Measurements from ENCODE around the gene CNKSR3.

The CNKSR3 gene

DNA sequence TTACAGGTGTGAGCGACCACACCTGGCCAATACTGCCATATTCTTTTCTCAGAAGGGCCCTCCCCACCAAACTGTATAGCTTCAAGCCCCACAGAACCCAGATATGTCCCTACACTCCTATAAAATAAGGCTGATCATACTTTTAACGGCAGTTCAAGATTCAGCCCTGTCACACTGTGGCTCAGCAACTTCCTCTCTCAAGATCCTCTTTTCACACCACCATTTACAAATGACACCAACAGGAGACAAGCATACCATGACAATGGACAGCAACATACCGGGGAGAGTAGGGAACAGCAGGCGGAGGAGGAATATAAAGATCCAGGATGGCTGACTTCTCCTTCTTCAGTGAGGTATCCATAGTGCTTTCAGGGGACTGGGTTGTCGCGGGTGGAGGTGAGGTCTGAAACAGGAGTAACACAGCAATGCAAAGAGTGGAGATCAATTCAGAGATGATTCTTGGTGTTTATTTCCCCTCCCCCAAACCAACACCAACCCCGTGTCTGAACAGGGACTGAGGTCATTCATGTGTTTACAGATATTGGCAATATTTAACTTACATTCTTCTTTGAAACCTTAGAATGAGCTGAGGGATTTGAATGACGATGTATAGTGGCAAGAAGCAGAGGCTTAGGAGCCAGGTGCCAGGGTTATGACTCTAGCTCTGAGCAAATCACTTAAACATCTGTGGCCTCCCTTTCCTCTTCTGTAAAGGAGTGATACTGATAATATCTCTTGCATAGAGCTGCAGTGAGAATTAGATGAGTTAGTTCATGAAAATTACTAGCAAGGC is 96.3 kb downstream of the CNKSR3 start:
- no peak for DNase-seq (ENCODE audit: low read depth)

DNA sequence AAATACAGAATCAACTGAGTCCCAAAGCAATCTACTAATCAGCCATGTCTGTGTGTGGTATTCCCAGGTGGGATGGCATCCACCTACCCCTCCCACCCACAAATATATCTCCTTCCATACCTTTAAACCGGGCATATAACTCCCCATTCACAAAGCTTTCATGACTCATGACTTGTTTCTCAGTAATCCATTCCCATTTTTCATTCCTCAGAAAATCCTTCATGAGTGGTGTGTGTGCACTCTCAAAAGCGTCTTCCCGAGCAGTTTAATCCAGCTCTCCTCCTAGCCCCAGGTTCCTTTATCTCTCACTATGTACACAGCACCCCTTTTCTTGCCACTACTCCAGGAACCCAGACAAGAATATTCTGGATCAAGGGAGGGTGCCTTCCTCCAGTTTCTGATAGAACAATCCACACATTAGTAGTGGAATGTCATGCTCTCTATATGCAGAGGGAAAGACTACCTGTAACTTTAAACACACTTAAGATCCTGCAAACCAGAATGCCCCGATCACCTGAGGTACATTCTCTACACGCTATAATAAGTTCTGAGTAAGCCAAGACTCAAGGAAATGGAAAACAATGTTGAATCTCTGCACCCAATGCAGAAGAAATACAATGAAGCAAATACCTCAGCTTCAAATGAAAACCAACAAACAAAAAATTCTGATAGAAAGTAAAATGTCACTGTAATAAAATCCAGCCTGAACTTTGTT is 98.2 kb downstream of the CNKSR3 start:
- no peak for DNase-seq (ENCODE audit: low read depth)

DNA sequence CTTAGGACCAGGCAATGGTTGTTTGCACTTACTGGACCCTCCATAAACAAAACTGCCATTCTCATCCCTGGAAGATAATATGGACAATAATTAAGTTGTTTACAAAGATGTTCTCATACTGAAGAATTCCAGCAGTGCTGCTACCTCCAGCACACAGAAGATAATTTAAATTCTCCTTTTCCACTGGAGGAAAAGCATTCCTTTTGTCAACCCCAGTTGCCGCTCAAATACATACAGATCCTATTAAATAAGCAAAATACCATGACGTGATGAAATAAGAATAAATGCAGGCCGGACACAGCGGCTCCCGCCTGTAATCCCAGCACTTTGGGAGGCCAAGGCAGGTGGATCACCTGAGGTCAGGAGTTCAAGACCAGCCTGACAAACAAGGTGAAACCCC is 99.4 kb downstream of the CNKSR3 start:
- no peak for DNase-seq (ENCODE audit: low read depth)

GRCh38 chr6:154410619-154411072 is 99.8 kb downstream of the CNKSR3 start:
- peak; percentile 43 for DNase-seq (ENCODE audit: low read depth)

- no peak for DNase-seq (ENCODE audit: low read depth)
These were observed 101.5 kb downstream of the CNKSR3 start for GRCh38 chr6:154408891-154409500.

- DNase-seq (ENCODE audit: low read depth), result no peak
These were observed 103.0 kb downstream of the CNKSR3 start for GRCh38 chr6:154407440-154407839.

GRCh38 chr6:154406869-154407268 is 103.6 kb downstream of the CNKSR3 start:
- no peak for DNase-seq (ENCODE audit: low read depth)

DNA sequence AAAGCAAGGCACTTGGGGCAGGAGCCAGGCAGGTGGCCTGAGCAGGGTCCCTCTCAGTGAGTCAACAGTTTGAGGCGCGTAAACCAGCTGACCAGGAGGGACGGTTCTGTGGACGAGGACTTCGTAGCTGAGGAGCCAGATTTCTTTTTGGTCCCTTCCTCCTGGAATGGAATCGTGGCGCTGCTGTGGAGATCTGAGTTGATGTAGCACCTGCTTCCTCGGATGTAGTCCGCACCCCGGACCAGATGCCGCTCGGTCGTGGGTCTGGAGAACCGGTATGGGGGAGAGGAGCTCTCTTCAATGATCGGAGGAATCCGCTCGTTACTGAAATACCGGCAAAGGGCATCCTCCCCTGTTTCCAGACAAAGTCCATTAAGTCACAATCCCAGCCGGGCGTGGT is 104.2 kb downstream of the CNKSR3 start:
- DNase-seq (ENCODE audit: low read depth), result no peak

GRCh38 chr6:154404791-154405400 is 105.6 kb downstream of the CNKSR3 start:
- DNase-seq (ENCODE audit: low read depth), result no peak

DNA sequence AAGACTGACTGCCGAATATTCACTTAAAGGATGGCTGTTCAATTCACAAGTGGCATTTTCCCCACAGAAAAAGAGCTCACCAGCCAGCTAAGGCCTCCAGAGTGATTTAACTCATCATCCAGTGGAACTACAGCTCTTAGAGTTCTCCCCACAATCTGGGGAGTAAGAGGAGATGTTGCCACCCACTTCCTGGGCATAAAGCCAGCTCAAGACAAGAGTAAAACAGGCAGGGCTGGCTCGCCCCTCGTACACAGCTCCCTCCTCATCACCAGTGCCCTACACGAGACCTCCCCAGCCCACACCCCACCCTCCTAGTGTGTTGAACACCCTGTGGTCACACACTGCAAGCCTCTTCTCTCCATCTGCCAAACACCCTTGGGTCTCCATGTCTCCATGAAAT is 106.7 kb downstream of the CNKSR3 start:
- no peak for DNase-seq (ENCODE audit: low read depth)

- DNase-seq (ENCODE audit: low read depth), result no peak
These were observed 108.3 kb downstream of the CNKSR3 start for GRCh38 chr6:154402081-154402780.

DNA sequence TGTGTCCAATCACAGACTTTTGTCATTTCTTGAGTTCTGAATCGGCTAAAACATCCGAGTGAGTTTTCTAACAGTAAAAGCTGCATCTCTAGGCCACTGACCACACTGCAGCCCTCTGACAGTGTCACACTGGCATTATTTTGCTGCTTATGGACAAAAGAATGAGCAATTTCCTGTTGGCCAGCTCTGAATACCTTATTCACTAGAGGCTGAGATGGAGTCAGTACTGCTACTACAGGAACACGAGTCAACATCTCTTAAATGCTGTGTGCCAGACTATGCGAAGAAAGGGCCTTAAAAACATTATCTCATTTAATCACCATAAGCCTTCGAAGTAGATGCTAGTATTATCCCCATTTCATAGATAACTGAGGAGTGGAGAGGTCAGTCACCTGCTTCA is 111.4 kb downstream of the CNKSR3 start:
- no peak for DNase-seq (ENCODE audit: low read depth)

GRCh38 chr6:154397491-154398195 is 112.8 kb downstream of the CNKSR3 start:
- no peak for DNase-seq (ENCODE audit: low read depth)

- DNase-seq (ENCODE audit: low read depth), result no peak
These were observed 114.6 kb downstream of the CNKSR3 start for GRCh38 chr6:154395878-154396277.

DNA sequence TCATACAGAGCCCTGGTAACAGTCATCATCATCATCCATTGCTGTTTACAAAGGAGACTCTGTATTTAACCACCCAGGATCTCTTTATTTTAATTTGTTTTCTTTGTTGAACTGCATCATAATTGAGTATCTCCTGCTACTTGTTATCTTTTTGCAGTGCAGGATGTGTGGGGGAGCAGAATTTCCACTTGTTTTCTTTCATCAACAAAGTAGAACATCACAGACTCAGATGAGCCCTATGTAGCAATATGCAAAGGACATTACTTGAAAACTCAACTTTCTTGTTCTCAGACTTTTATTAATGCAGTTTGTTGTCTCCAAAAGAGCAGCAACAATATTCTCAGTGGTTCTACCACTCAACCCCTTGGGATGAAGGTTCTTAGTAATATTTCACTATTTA is 115.2 kb downstream of the CNKSR3 start:
- DNase-seq (ENCODE audit: low read depth), result no peak

DNA sequence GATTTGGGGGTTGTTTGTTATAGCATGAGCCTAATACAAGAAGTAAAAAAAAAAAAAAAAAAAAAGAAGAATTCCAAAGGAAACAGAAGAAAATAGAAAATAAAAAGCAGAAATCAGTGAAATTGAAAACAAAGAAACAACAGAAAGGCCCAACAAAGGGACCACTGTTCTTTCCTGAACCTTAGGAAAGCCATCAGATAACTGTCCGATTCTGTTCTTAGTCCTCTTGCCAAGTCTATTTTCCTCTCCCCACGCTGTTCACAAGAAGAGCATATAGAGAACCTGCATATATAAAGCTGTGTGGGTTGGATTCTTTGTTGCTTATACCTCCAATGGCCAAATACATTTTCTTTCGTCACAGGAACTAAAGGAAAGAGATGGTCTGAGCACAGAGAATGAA is 115.9 kb downstream of the CNKSR3 start:
- DNase-seq (ENCODE audit: low read depth), result no peak

DNA sequence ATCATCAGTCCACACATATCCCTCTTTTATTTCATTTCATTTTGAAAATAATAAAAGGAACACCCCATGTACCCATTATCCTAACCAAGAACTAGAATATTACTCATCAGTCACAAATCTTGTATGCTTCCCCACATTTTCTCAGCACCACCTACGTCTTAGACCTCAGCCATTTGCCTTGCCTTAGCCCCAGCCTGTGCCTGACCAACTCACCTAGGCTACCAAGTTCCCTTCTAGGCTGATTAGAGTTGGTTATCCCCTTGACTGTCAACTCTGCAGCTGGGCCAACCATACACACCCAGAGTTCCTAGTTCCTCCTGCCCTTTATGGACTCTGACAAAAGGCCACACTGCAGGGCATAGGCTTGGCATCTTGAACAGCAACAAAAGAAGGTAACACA is 120.5 kb downstream of the CNKSR3 start:
- DNase-seq (ENCODE audit: low read depth), result no peak

GRCh38 chr6:154388803-154389202 is 121.7 kb downstream of the CNKSR3 start:
- DNase-seq (ENCODE audit: low read depth), result no peak

DNA sequence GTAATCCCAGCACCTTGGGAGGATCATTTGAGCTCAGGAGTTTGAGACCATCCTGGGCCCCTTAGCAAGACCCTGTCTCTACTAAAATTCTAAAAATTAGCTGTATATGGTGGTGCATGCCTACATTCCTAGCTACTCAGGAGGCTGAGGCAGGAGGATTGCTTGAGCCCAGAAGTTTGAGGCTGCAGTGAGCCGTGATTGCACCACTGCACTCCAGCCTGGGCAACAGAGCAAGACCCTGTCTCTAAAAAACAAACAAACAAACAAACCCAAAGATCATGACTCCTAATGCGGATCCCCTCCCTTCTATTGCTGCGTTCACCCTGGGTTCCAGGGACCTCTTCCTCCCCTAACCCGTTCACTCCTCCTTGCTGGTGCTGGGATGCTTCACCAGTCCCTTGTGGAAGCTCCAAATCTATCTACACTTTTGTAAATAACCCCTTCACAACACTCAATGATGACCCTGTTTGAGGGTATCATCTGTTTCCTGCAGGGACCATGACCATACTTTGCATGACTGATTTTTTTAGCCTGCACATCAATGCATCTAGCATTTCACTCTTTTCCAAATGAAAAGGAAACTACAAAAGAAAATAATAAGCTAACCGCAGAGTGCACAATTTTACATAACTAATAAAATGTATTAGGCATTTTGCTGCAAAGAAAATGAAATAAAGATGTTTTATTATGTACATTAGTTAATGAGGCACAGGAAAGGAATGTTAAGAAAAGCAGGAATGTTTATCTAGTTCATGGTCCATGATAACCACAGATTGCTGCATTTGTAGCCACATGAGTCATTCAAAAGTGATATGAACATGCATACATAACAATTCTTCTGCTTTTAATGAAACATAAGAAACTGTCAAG is 123.4 kb downstream of the CNKSR3 start:
- DNase-seq (ENCODE audit: low read depth), result no peak

- DNase-seq (ENCODE audit: low read depth), result no peak
These were observed 126.3 kb downstream of the CNKSR3 start for GRCh38 chr6:154384191-154384590.

Measured in activated T-cell treated with anti-CD3 and anti-CD28 coated beads for 48 hours (primary cell).